SK-N-SH (cell line): ENCODE results near the gene SINHCAF. TPM values are rescaled to one million over a fixed set of nuclear protein-coding genes. Genes with fewer than 3 reads are reported as not detected.
A peak's percentile ranks its signal among the peaks of the same experiment; 100 is the strongest.
"Not testable (repeated sequence)": the region's sequence is repeated elsewhere in the genome, so short reads cannot be mapped to it uniquely, and the experiment has no call there.

Experiments
- CTCF ChIA-PET: fragments of 300-600, 350-600 bp; formaldehyde crosslinking; extraction: SDS; loops from one replicate; lab custom pipeline; 2021; lab: Yijun Ruan, JAX
- POLR2A ChIA-PET: fragments of 350-600 bp; sonication (Branson Sonifier 250); formaldehyde crosslinking; extraction: SDS; loops from one replicate; lab custom pipeline; 2020; ENCODE audit warnings: antibody characterized with exemption, inconsistent platforms; lab: Yijun Ruan, JAX
- DNase-seq: peaks from one replicate; pipeline ENCODE4 v3.0.0; 2012
- H2AFZ ChIP-seq: fragments of 200-600 bp; sonication (generic); 2 replicates; pipeline ENCODE4 v1.8.1; 2016; ENCODE audit warnings: antibody characterized with exemption, mild to moderate bottlenecking, low read depth
- H3F3A ChIP-seq: fragments of 200-600 bp; sonication (generic); replicated peaks from 2 replicates; pipeline ENCODE3; 2016; ENCODE audit warnings: antibody characterized with exemption, mild to moderate bottlenecking; ENCODE audit not compliant: insufficient read depth
- H3K27ac ChIP-seq, 2 experiments: fragments of 200-500 bp in 1 of 2; fragments of 200-600 bp in 1 of 2; sonication (Bioruptor generic) in 1 of 2; sonication (generic), shearing (Covaris generic) in 1 of 2; 2 replicates each; pipeline versions ENCODE4 v1.5.1 to v1.6.1; 2014 to 2016; ENCODE audit warnings: low read depth in 2 of 2, inconsistent platforms in 1 of 2, low read length in 1 of 2, mild to moderate bottlenecking in 1 of 2, mixed read lengths in 1 of 2
- H3K27me3 ChIP-seq: fragments of 200-600 bp; sonication (generic), shearing (Covaris generic); 2 replicates; pipeline ENCODE4 v1.6.1; 2016; ENCODE audit warnings: mixed run types; ENCODE audit not compliant: insufficient read depth
- H3K36me3 ChIP-seq, 2 experiments: fragments of 200-500 bp in 1 of 2; fragments of 200-600 bp in 1 of 2; sonication (Bioruptor generic) in 1 of 2; sonication (generic) in 1 of 2; replicated peaks in 1 of 2; 2 replicates each; pipeline versions ENCODE3 to v1.5.1; 2014 to 2016; ENCODE audit warnings: low read length in 1 of 2, mild to moderate bottlenecking in 1 of 2; ENCODE audit not compliant: insufficient read depth in 2 of 2, control insufficient read depth in 1 of 2
- H3K4me1 ChIP-seq, 2 experiments: fragments of 200-500 bp in 1 of 2; fragments of 200-600 bp in 1 of 2; sonication (Bioruptor generic) in 1 of 2; sonication (generic), shearing (Covaris generic) in 1 of 2; 2 replicates each; pipeline versions ENCODE4 v1.5.1 to v1.6.1; 2014 to 2016; ENCODE audit warnings: low read depth in 1 of 2, low read length in 1 of 2, mixed run types in 1 of 2; ENCODE audit not compliant: insufficient read depth in 2 of 2, control insufficient read depth in 1 of 2
- H3K4me2 ChIP-seq: fragments of 200-600 bp; sonication (generic), shearing (Covaris generic); 2 replicates; pipeline ENCODE4 v1.6.1; 2017; ENCODE audit warnings: mixed run types
- H3K4me3 ChIP-seq, 2 experiments: fragments of 200-500 bp in 1 of 2; fragments of 200-600 bp in 1 of 2; sonication (Bioruptor generic) in 1 of 2; sonication (generic), shearing (Covaris generic) in 1 of 2; 2 replicates each; pipeline versions ENCODE4 v1.5.1 to v1.8.1; 2014 to 2016; ENCODE audit warnings: low read depth in 2 of 2, inconsistent platforms in 1 of 2, low read length in 1 of 2, mild to moderate bottlenecking in 1 of 2, mixed read lengths in 1 of 2, moderate library complexity in 1 of 2
- H3K79me2 ChIP-seq: fragments of 200-600 bp; sonication (generic); 2 replicates; pipeline ENCODE4 v1.8.1; 2017; ENCODE audit warnings: mild to moderate bottlenecking; ENCODE audit not compliant: insufficient read depth
- H3K9ac ChIP-seq: fragments of 200-600 bp; sonication (generic); 2 replicates; pipeline ENCODE4 v1.6.1; 2017; ENCODE audit warnings: mixed run types
- H3K9me2 ChIP-seq: fragments of 200-600 bp; sonication (generic); 2 replicates; pipeline ENCODE4 v1.6.1; 2017; ENCODE audit warnings: mixed run types
- H3K9me3 ChIP-seq: fragments of 200-600 bp; sonication (generic); 2 replicates; pipeline ENCODE4 v1.6.1; 2017; ENCODE audit warnings: mixed run types, mild to moderate bottlenecking, moderate library complexity
- H4K20me1 ChIP-seq: fragments of 200-600 bp; sonication (generic); 2 replicates; pipeline ENCODE4 v1.6.1; 2017; ENCODE audit warnings: mild to moderate bottlenecking, mixed run types; ENCODE audit not compliant: insufficient read depth
- CHD2 ChIP-seq: fragments of 150-350 bp; IDR thresholded peaks from 2 replicates; pipeline ENCODE4 v1.6.1; 2018; ENCODE audit warnings: low read length; ENCODE audit not compliant: partially characterized antibody
- CTCF ChIP-seq: fragments of 200-600 bp; sonication (generic); IDR thresholded peaks from 2 replicates; pipeline ENCODE4 v1.6.1; 2017; ENCODE audit warnings: antibody characterized with exemption, mild to moderate bottlenecking, moderate library complexity
- FOXM1 ChIP-seq: IDR thresholded peaks from 2 replicates; pipeline ENCODE4 v1.4.0; 2012; ENCODE audit warnings: low read depth, mild to moderate bottlenecking
- NFIC ChIP-seq: IDR thresholded peaks from 2 replicates; pipeline ENCODE4 v1.4.0; 2012; ENCODE audit warnings: borderline replicate concordance
- NRF1 ChIP-seq: IDR thresholded peaks from 2 replicates; pipeline ENCODE4 v1.6.1; 2012; ENCODE audit warnings: low read depth, mild to moderate bottlenecking, low read length
- RFX5 ChIP-seq: IDR thresholded peaks from 2 replicates; pipeline ENCODE4 v1.6.1; 2012; ENCODE audit warnings: mild to moderate bottlenecking, improper control_type of control experiment, low read length
- WGBS: methylation state at CpG from one replicate; pipeline ENCODE4 v1.1.6; 2017; ENCODE audit warnings: low lambda C conversion rate; 5-methylcytosine and 5-hydroxymethylcytosine counted together
- polyA plus RNA-seq, 3 experiments: library from polyadenylated mRNA; depleted of rRNA; stranded (reverse); fragments of >200 nt; gene quantifications; 2 replicates each; pipeline ENCODE4 v1.2.3, GENCODE V29; 2012

Gene SINHCAF
- polyA plus RNA-seq, 1 of the 3 experiments (the other 2 are of a cell fraction): 22.2 TPM

- no peaks in the 10 kb centered on the region for H3K79me2 ChIP-seq
- H3K9ac ChIP-seq: no peak overlapping the region
- no peaks in the 10 kb centered on the region for H3K36me3 ChIP-seq
- H3K4me3 ChIP-seq: no peak overlapping the region
- TF ChIP-seq RFX5 (no peak), FOXM1 (no peak), NFIC (no peak), NRF1 (no peak), CTCF (no peak)
- H3K4me2 ChIP-seq: no peak overlapping the region
- ChIA-PET CTCF (interaction anchor here (1.2 to 11.8 kb wide), 4 partner anchors 14 to 412 kb away, joined by 3 to 100 read pairs (median 4); no protein-coding TSS in a partner anchor), POLR2A (interaction anchor here (1.3 kb wide), 1 partner anchor 13 kb away, joined by 3 read pairs; no protein-coding TSS in a partner anchor)
- no peaks in the 10 kb centered on the region for H3K27me3 ChIP-seq
- no peak for DNase-seq
- no peak overlapping the region for H2AFZ ChIP-seq
- H3K9me2 ChIP-seq: no peaks in the 10 kb centered on the region
- H3K4me1 ChIP-seq: no peaks in the 10 kb centered on the region
- no peaks in the 10 kb centered on the region for H3F3A ChIP-seq
- WGBS: 88% methylated on average over 8 of the region's 8 CpGs
- no peaks in the 10 kb centered on the region for H4K20me1 ChIP-seq
- no peaks in the 10 kb centered on the region for H3K9me3 ChIP-seq
- H3K27ac ChIP-seq: no peak overlapping the region
These were observed 66.6 kb downstream of the SINHCAF start for GRCh38 chr12:31259136-31259886.

- no peaks in the 10 kb centered on the region for H3K4me1 ChIP-seq
- no peaks in the 10 kb centered on the region for H3K79me2 ChIP-seq
- no peak overlapping the region for H3K4me2 ChIP-seq
- CTCF ChIA-PET: interaction anchor here (1.1 to 11.8 kb wide), 2 partner anchors 15 to 410 kb away, joined by 3 to 100 read pairs; no protein-coding TSS in a partner anchor
- 80% methylated on average over 5 of the region's 6 CpGs for WGBS
- no peaks in the 10 kb centered on the region for H3K9me2 ChIP-seq
- no peak for DNase-seq
- H3K27ac ChIP-seq: no peak overlapping the region
- H4K20me1 ChIP-seq: no peaks in the 10 kb centered on the region
- H3F3A ChIP-seq: no peaks in the 10 kb centered on the region
- no peak for TF ChIP-seq CHD2
- TF ChIP-seq, all 33 proteins: peak for 0
- Histone ChIP-seq H3K4me3 (no peak overlapping the region), H3K9me3 (no peaks in the 10 kb centered on the region), H3K36me3 (no peaks in the 10 kb centered on the region), H3K9ac (no peak overlapping the region), H2AFZ (no peak overlapping the region), H3K27me3 (no peaks in the 10 kb centered on the region)
- POLR2A ChIA-PET: no interaction called here
These were observed 68.2 kb downstream of the SINHCAF start for GRCh38 chr12:31257784-31258183.

DNA sequence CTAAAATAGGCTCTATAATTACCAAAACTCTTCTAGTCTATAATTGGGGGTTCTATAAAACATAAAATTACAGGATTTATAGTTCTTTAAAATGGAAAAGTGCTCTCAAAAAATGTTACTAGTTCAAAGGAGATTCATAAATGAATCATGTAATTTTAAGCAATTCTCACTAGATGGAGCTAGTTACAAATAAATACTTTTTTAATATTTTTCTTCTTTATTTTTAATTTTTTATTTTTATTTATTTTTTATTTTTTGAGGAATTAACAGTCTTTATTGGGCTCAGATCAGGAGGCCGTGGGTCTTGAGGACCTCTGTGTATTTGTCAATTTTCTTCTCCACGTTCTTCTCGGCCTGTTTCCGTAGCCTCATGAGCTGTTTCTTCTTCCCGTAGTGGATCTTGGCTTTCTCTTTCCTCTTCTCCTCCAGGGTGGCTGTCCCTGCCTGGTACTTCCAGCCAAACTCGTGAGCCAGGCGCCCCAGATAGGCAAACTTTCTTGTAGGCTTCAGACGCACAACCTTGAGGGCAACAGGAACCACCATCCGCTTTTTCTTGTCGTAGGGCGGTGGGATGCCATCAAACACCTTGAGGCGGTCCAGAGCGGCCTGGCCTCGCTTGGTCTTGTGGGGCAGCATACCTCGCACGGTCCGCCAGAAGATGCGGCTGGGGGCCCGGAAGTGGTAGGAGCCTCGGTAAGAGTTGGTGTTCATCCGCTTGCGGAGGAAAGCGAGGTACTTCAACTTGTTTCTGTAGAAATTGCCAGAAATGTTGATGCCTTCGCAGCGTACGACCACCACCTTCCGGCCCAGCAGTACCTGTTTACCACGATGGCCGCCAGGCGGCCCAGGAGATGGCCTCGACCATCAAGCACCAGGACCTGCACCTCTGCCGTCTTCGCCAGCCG is 74.0 kb downstream of the SINHCAF start:
- H3K9me3 ChIP-seq, H4K20me1 ChIP-seq, H3K4me1 ChIP-seq, H3K4me2 ChIP-seq, DNase-seq, POLR2A ChIA-PET, H3K27me3 ChIP-seq, H3K9ac ChIP-seq, H3K9me2 ChIP-seq, H3K36me3 ChIP-seq, H3K79me2 ChIP-seq, H3K27ac ChIP-seq, H3F3A ChIP-seq, H2AFZ ChIP-seq: not testable (repeated sequence)
- 75% methylated on average over 34 of the region's 34 CpGs for WGBS
- peak; percentile 43 for TF ChIP-seq CTCF
- TF ChIP-seq, all 33 proteins: peak for 1; not testable (repeated sequence) for 32
- H3K4me3 ChIP-seq: not testable (repeated sequence)
- CTCF ChIA-PET: interaction anchor here (0.8 to 11.8 kb wide), 22 partner anchors 10 to 404 kb away, joined by 3 to 100 read pairs (median 3); no protein-coding TSS in a partner anchor
